Gastroesophageal sphincter (tissue), 3 donors: ENCODE data around the gene CTLA4.

ENCODE experiments used
- POLR2A ChIP-seq, 2 donors: fragments of 450-650 bp; IDR thresholded peaks; one replicate each; pipeline ENCODE4 v1.6.1; 2017; ENCODE audit warnings: antibody characterized with exemption in 2 of 2, mild to moderate bottlenecking in 2 of 2, moderate library complexity in 1 of 2
- POLR2AphosphoS5 ChIP-seq: sonication (generic); formaldehyde crosslinking; IDR thresholded peaks from one replicate; pipeline ENCODE4 v1.6.1; 2017; ENCODE audit warnings: antibody characterized with exemption
- TF ChIP-seq, protein P1 (sequence below), 4 experiments: fragments of 200-600 bp in 2 of 4; fragments of 450-650 bp in 2 of 4; sonication (generic) in 1 of 4; IDR thresholded peaks; one replicate each; pipeline ENCODE4 v1.5.1; 2017 to 2019; ENCODE audit warnings: antibody characterized with exemption in 4 of 4, mild to moderate bottlenecking in 2 of 4, moderate library complexity in 2 of 4

DNA sequence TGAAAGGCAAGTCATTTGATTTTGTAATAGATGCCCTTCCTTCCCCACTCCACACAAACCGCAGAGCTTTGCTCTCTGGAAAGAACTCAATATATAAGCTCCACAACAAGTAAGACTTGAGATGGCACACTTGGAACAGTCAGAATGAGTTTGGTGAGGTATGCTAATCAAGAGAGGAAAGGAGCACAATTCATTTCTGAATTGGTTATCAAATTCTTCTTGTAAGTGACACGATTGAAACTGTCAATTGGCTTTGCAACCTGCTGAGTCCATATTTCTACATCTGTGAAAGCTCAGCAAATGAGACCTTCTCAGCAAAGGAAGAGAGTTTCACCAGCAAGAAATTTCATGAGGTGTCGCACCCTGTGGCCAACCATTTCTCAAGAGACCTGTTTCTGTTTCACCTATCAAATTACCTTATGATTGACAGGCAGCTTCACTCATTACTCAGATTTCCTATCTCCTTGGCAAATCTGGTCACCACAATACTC, 19.1 kb downstream of the CTLA4 start:
- TF ChIP-seq, protein P1, sequence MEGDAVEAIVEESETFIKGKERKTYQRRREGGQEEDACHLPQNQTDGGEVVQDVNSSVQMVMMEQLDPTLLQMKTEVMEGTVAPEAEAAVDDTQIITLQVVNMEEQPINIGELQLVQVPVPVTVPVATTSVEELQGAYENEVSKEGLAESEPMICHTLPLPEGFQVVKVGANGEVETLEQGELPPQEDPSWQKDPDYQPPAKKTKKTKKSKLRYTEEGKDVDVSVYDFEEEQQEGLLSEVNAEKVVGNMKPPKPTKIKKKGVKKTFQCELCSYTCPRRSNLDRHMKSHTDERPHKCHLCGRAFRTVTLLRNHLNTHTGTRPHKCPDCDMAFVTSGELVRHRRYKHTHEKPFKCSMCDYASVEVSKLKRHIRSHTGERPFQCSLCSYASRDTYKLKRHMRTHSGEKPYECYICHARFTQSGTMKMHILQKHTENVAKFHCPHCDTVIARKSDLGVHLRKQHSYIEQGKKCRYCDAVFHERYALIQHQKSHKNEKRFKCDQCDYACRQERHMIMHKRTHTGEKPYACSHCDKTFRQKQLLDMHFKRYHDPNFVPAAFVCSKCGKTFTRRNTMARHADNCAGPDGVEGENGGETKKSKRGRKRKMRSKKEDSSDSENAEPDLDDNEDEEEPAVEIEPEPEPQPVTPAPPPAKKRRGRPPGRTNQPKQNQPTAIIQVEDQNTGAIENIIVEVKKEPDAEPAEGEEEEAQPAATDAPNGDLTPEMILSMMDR (IDR thresholded peaks at IDR 0.05): no peak
- TF ChIP-seq POLR2A (IDR thresholded peaks at IDR 0.05) (no peak), POLR2AphosphoS5 (no peak)
